Neural progenitor cell (in vitro differentiated cells): Measurements from ENCODE around the gene HSDL2. TPM values are rescaled to one million over a fixed set of nuclear protein-coding genes. Genes with fewer than 3 reads are reported as not detected.

Source experiments
- DNase-seq: peaks from one replicate; pipeline ENCODE4 v3.0.0-alpha.2; 2016; ENCODE audit warnings: low spot score
- H2AFZ ChIP-seq: fragments of 200-600 bp; sonication (generic); replicated peaks from 2 replicates; pipeline ENCODE4 v1.6.1; 2016; ENCODE audit warnings: antibody characterized with exemption
- H3F3A ChIP-seq: fragments of 200-600 bp; sonication (generic); 2 replicates; pipeline ENCODE4 v1.6.1; 2016; ENCODE audit warnings: antibody characterized with exemption, low read depth
- H3K27ac ChIP-seq: fragments of 200-600 bp; sonication (generic); 2 replicates; pipeline ENCODE4 v1.5.1; 2016; ENCODE audit warnings: mild to moderate bottlenecking
- H3K27me3 ChIP-seq: fragments of 200-600 bp; sonication (generic); 2 replicates; pipeline ENCODE4 v1.6.1; 2016; ENCODE audit warnings: mild to moderate bottlenecking, moderate library complexity
- H3K36me3 ChIP-seq: fragments of 200-600 bp; sonication (generic); 2 replicates; pipeline ENCODE4 v1.5.1; 2016
- H3K4me1 ChIP-seq: fragments of 200-600 bp; sonication (generic); 2 replicates; pipeline ENCODE4 v1.6.1; 2016; ENCODE audit warnings: mixed run types
- H3K4me2 ChIP-seq: fragments of 200-600 bp; sonication (generic); 2 replicates; pipeline ENCODE4 v1.6.1; 2016
- H3K4me3 ChIP-seq: fragments of 200-600 bp; sonication (generic); 2 replicates; pipeline ENCODE4 v1.5.1; 2016
- H3K79me2 ChIP-seq: fragments of 200-600 bp; sonication (generic); 2 replicates; pipeline ENCODE4 v1.6.1; 2016; ENCODE audit warnings: low read depth
- H3K9ac ChIP-seq: fragments of 200-600 bp; sonication (generic); 2 replicates; pipeline ENCODE4 v1.6.1; 2016
- H3K9me3 ChIP-seq: fragments of 200-600 bp; sonication (generic); 2 replicates; pipeline ENCODE4 v1.5.1; 2016; ENCODE audit warnings: low read depth
- H4K20me1 ChIP-seq: fragments of 200-600 bp; sonication (generic); 2 replicates; pipeline ENCODE4 v1.6.1; 2016; ENCODE audit warnings: low read depth
- H3K27ac Mint-ChIP-seq: 3 replicates; pipeline ENCODE4 v1.8.0; 2021; ENCODE audit warnings: mixed read lengths
- H3K27me3 Mint-ChIP-seq: 2 replicates; pipeline ENCODE4 v1.8.0; 2022; ENCODE audit warnings: low read depth, mild to moderate bottlenecking, inconsistent platforms, moderate library complexity, mixed read lengths; ENCODE audit not compliant: insufficient read depth
- H3K36me3 Mint-ChIP-seq: 3 replicates; pipeline ENCODE4 v1.8.0; 2021; ENCODE audit warnings: mixed read lengths
- H3K4me1 Mint-ChIP-seq: 3 replicates; pipeline ENCODE4 v1.8.0; 2021; ENCODE audit warnings: mixed read lengths
- H3K4me3 Mint-ChIP-seq: 3 replicates; pipeline ENCODE4 v1.8.0; 2021; ENCODE audit warnings: mild to moderate bottlenecking, moderate library complexity, mixed read lengths
- H3K9me3 Mint-ChIP-seq: 3 replicates; pipeline ENCODE4 v1.8.0; 2020; ENCODE audit warnings: mixed read lengths
- CTCF ChIP-seq: fragments of 200-600 bp; sonication (generic); IDR thresholded peaks from 2 replicates; pipeline ENCODE4 v1.5.1; 2017; ENCODE audit warnings: antibody characterized with exemption, mild to moderate bottlenecking
- EZH2 ChIP-seq: fragments of 200-600 bp; sonication (generic); IDR thresholded peaks from 2 replicates; pipeline ENCODE4 v1.6.1; 2017; ENCODE audit warnings: antibody characterized with exemption, mild to moderate bottlenecking, moderate library complexity
- EZH2phosphoT487 ChIP-seq: fragments of 200-600 bp; sonication (generic); IDR thresholded peaks from 2 replicates; pipeline ENCODE4 v1.6.1; 2017; ENCODE audit warnings: antibody characterized with exemption
- total RNA-seq: library from RNA; depleted of rRNA; stranded (reverse); fragments of >200 nt; gene quantifications from 2 replicates; pipeline ENCODE4 v1.2.3, GENCODE V29; 2015; ENCODE audit warnings: low replicate concordance

Gene HSDL2
- total RNA-seq, 1 donor from 2014 or later, result 23.8 TPM

GRCh38 chr9:112500842-112501241 lies 120.9 kb downstream of the HSDL2 start:
- peaks cover 56% of the 10 kb centered on the region for H3K9me3 Mint-ChIP-seq

GRCh38 chr9:112501287-112501686 lies 121.4 kb downstream of the HSDL2 start:
- Histone ChIP-seq H3K9me3 (no peaks in the 10 kb centered on the region), H2AFZ (no peak overlapping the region), H3K79me2 (peaks cover 100% of the 10 kb centered on the region), H3K9ac (no peak overlapping the region), H3K4me2 (no peak overlapping the region), H3K36me3 (peaks cover 11% of the 10 kb centered on the region), H3K27me3 (no peaks in the 10 kb centered on the region), H4K20me1 (peaks cover 65% of the 10 kb centered on the region), H3K4me1 (peaks cover 12% of the 10 kb centered on the region), H3K27ac (no peak overlapping the region), H3K4me3 (no peak overlapping the region), H3F3A (peaks cover under 1% of the 10 kb centered on the region)
- Mint-ChIP-seq H3K9me3 (peaks cover 57% of the 10 kb centered on the region), H3K36me3 (peaks cover 60% of the 10 kb centered on the region), H3K4me1 (no peaks in the 10 kb centered on the region), H3K27me3 (no peaks in the 10 kb centered on the region), H3K4me3 (no peak overlapping the region), H3K27ac (no peak overlapping the region)
- TF ChIP-seq CTCF (no peak), EZH2phosphoT487 (no peak), EZH2 (no peak)
- DNase-seq, result no peak

More at GRCh38 chr9:112500842-112501241, 120.9 kb downstream of the HSDL2 start:
- no peaks in the 10 kb centered on the region for H3K9me3 ChIP-seq
- H4K20me1 ChIP-seq, result peaks cover 65% of the 10 kb centered on the region
- H3K4me3 Mint-ChIP-seq, result no peak overlapping the region
- H3K4me1 Mint-ChIP-seq, result no peaks in the 10 kb centered on the region
- no peak overlapping the region for H3K4me3 ChIP-seq
- no peak overlapping the region for H3K27ac ChIP-seq
- H3K4me1 ChIP-seq, result peaks cover 16% of the 10 kb centered on the region
- TF ChIP-seq EZH2phosphoT487 (no peak), EZH2 (no peak)
- H3F3A ChIP-seq, result peaks cover 5% of the 10 kb centered on the region
- H3K79me2 ChIP-seq, result peaks cover 100% of the 10 kb centered on the region
- H3K27me3 Mint-ChIP-seq, result no peaks in the 10 kb centered on the region
- no peak for DNase-seq
- no peak overlapping the region for H3K27ac Mint-ChIP-seq
- peaks cover 11% of the 10 kb centered on the region for H3K36me3 ChIP-seq
- H2AFZ ChIP-seq, result no peak overlapping the region
- H3K9ac ChIP-seq, result no peak overlapping the region
- no peaks in the 10 kb centered on the region for H3K27me3 ChIP-seq
- H3K36me3 Mint-ChIP-seq, result peaks cover 63% of the 10 kb centered on the region
- H3K4me2 ChIP-seq, result no peak overlapping the region

GRCh38 chr9:112502175-112502946 lies 122.5 kb downstream of the HSDL2 start:
- H3K27ac Mint-ChIP-seq, result no peak overlapping the region
- H3K4me3 Mint-ChIP-seq, result no peak overlapping the region
- H3K4me3 ChIP-seq, result no peak overlapping the region

More at GRCh38 chr9:112502175-112502946, 122.5 kb downstream of the HSDL2 start:
- Mint-ChIP-seq H3K4me1 (no peaks in the 10 kb centered on the region), H3K9me3 (peaks cover 58% of the 10 kb centered on the region), H3K27me3 (no peaks in the 10 kb centered on the region), H3K36me3 (peaks cover 55% of the 10 kb centered on the region)
- Histone ChIP-seq H3K79me2 (peaks cover 100% of the 10 kb centered on the region), H3K4me2 (no peak overlapping the region), H3K4me1 (peaks cover under 1% of the 10 kb centered on the region), H3K36me3 (peaks cover 11% of the 10 kb centered on the region), H3F3A (no peaks in the 10 kb centered on the region), H3K9ac (no peak overlapping the region), H3K27ac (no peak overlapping the region), H4K20me1 (peaks cover 65% of the 10 kb centered on the region), H3K9me3 (no peaks in the 10 kb centered on the region), H2AFZ (no peak overlapping the region), H3K27me3 (no peaks in the 10 kb centered on the region)
- DNase-seq, result no peak
- TF ChIP-seq CTCF, result no peak
- TF ChIP-seq EZH2, result no peak
- TF ChIP-seq EZH2phosphoT487, result no peak
